Measurements from ENCODE around the gene GAP43.

The GAP43 gene, protein sequence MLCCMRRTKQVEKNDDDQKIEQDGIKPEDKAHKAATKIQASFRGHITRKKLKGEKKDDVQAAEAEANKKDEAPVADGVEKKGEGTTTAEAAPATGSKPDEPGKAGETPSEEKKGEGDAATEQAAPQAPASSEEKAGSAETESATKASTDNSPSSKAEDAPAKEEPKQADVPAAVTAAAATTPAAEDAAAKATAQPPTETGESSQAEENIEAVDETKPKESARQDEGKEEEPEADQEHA
- total RNA-seq = 0 reads per million in 2 donors

GRCh38 chr3:115623044-115623868 lies at the start of gene GAP43:
TSS of gene GAP43 (plus strand) at chr3:115623510. CDS start at chr3:115623690, 180 bp downstream.
- no peak for DNase-seq

- peak in 1 of 5 experiments; percentile 1 for DNase-seq
These were observed 46.9 kb upstream of the GAP43 start for GRCh38 chr3:115576325-115576875.

DNA sequence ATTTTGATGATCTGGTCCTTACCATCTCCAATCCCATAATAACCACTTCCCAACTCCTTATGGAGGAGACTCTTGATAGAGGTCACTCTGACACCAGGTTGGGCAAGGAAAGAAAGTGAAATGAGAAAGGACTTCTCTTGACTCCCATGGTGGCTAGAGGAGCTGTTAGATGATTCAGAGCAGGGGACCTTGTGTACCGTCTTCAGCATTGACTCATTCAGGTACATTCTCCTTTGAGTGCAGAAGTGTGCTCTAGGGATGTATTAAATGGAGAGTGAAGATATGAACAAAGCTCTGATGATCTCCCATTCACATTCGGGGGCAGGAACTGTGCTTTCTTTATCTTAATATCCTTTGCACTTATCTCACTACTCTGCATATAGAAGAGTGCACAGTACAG lies 46.3 kb upstream of the GAP43 start:
- DNase-seq = no peak

DNA sequence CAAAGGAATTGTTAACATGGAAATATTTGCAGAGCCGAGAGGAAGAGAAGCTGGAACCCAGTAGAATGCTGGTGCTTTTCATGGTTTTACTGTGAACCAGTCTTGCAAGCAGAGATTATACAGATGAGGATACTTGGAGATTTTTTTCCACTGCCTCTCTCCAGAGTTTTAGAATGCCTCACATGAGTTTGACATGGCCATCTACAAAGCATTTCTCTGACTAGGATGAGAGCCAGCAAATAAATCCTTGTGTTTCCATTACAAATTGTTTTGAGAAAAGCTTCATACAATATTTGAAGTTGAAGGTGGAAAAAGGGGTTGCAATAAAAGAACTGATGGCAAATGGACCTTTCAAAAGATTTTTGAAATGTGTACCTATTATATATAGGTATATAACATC lies 45.0 kb upstream of the GAP43 start:
- DNase-seq = no peak

GRCh38 chr3:115580566-115580965 lies 42.7 kb upstream of the GAP43 start:
- no peak for DNase-seq

GRCh38 chr3:115581362-115582135 lies 41.8 kb upstream of the GAP43 start:
- no peak for DNase-seq

- DNase-seq = no peak
These were observed 34.9 kb upstream of the GAP43 start for GRCh38 chr3:115588201-115589115.

- no peak for DNase-seq
These were observed 32.4 kb upstream of the GAP43 start for GRCh38 chr3:115590873-115591272.

DNA sequence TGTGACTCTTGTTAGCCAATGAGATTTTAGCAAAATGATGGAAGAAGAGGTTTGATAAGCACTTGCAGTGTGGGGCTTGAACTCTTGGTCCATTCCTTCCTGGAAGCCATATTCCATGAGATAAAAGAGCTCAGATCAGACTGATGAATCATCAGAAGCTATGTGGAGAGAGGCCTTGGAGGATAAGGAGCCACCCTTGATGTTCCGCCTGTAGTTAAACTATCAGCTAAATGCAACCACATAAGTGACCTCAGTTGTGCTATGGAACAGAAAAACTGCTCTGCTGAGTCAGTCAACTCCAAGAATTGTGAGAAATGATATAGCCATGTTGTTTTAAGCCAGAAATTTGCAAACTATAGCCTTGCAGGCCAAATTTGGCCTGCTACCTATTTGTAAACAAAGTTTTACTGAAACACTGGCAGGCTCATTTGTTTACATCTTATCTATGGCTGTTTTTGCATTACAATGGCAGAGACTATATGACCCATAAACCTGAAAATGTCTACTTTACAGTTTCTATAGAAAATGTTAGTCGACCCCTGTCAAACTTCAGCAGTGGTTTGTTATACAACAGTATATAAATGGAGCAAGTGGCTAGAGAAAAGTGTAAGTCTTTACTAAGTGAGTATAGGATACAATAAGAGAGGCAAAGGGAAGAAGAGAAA lies 27.6 kb upstream of the GAP43 start:
- no peak for DNase-seq

- no peak for DNase-seq
These were observed 25.1 kb upstream of the GAP43 start for GRCh38 chr3:115598216-115598615.

GRCh38 chr3:115602194-115602593 lies 21.1 kb upstream of the GAP43 start:
- DNase-seq = no peak

- no peak for DNase-seq
These were observed 11.7 kb upstream of the GAP43 start for GRCh38 chr3:115611630-115612029.

DNA sequence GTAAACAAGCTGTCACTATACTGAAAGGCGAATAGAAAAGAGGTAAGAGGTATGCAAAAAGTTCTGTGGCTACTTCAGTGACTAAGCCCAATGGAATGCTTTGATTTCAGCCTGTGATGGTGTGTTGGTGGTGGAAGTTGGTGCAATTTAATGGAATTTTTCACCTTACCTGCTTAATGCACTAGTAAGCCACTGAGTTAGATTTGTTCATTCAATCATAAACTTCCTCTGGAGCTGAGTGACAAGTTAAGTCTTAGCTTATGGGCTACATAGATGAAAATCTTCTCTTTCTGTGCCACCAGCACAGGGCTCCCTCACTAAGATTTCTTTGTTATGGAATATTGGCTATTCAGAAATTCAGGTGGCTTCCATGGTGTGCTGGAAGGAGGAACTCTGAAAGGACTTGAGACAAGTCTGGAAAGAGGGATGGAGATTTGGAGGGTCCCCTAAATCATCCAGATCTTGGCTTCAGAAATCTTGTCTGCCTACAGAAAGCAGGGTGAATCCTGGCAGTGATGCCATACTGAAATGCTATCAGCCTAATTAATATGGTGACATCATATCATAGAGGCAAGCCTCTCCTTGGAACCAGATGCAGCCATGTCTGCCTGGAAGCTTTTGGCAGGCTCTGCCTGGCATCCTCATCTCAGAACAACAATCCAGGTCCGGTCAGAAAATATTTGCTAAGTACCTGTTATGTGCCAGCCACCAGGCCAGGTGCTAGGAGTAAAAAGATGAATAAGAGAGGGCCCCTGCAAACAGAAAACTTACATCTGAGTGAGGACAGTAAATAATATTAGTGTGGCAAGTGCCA lies 8.1 kb upstream of the GAP43 start:
- no peak for DNase-seq

DNA sequence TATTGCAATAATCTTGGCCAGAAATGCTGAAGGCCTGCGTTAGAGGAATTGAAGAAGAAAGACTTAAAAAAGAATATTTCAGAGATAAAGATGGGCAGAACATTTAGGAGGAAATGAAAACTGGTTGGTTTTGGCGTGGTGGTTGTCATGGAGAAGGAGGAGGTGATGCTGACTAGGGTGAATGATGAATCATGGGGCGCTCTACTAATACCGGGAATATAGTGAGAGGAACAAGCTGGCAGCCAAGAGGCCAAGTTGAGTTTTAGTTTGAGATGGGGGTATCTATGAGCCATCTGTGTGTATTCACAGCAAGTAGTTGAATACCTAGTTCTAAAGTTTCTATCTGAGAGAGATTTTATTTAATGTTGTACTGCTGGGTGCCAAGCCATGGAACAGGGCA lies 6.8 kb upstream of the GAP43 start:
- DNase-seq = no peak

- no peak for DNase-seq
These were observed 5.7 kb upstream of the GAP43 start for GRCh38 chr3:115617591-115617990.

- no peak for DNase-seq
These were observed 875 bp downstream of the GAP43 start for GRCh38 chr3:115624029-115624741.

GRCh38 chr3:115624901-115625300 lies 1.6 kb downstream of the GAP43 start:
- DNase-seq = no peak

DNA sequence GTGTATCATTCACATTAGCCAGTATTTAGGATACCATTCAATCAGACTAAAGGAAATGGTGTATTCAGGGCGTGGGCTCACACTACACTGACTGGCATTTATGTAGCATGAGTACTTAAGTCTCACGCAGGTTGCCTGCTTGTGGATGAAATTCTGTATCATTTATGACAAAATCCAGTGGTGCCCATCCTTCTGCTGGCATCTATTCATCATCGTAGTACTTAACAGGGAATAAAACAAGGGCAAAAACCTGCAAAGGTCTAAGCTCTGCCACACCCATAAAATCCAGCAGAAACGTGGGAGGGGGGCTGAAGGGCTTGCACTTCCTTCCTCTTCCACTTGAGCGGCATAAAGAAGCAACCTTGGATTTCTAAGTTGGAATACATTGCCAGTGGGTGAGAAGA lies 2.7 kb downstream of the GAP43 start:
- no peak for DNase-seq

- DNase-seq = no peak
These were observed 3.4 kb downstream of the GAP43 start for GRCh38 chr3:115626721-115627120.
